ENCODE data around the gene PXN. TPM values are rescaled to one million over a fixed set of nuclear protein-coding genes. Genes with fewer than 3 reads are reported as not detected.
"Not testable (repeated sequence)": the region's sequence is repeated elsewhere in the genome, so short reads cannot be mapped to it uniquely, and the experiment has no call there.

Gene PXN
- total RNA-seq, 1 donor from 2014 or later, result 279 TPM

DNA sequence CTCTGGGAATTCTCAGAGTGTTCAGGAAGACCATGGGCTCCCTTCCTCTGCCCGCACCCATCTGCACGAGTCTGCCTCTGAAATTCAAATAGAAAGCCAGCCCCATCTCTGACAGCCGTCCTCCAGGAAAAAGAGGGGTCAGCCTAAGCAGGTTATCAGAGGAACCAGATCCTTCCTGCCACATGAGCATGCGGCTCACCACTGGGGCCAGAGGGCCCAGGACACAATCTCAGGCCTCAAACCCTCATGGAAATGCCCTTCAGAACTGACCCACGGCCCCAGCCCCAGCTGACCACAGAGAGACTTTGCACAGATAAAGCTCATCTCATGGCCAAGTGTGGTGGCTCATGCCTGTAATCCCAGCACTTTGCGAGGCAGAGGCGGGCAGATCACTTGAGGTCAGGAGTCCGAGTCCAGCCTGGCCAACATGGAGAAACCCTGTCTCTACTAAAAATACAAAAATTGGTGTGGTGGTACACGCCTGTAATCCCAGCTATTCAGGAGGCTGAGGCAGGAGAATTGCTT is 23.2 kb downstream of the PXN start:
- DNase-seq (ENCODE audit: extremely low read depth, low read depth, low spot score), result no peak

DNA sequence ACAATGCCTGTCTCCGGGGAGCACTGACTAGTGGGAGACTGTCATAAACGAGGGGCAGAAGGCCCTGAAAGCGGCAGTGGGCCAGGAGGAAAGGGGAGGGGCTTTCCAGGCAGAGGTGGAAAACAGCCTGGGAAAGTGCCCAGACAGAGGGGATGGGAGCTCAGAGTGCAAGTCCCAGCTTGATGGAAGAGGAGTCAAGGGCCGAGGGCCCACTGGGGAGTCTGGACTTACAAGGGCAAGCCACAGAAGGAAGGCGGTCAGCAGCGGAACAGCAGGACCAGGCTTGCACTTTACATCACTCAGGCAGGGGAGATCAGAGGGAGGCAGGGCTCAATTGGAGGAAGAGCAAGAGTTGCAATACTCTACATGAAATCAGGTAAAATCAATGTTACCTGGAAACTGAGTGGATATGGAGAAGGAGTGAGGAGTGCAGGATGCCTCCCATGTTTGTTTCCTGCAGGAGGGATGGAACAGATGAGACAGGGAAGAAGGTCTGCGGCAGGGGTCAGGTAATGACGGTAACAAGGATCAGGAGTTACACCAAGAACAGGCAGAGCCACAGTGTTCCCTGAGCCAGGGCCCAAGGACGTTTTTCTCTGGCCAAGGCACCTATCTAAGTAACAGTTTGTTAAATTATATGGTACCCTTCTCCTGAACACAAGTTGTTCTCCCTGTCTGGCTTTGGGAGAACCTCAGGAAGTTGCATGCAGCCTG is 23.8 kb downstream of the PXN start:
- DNase-seq (ENCODE audit: extremely low read depth, low read depth, low spot score), result no peak

GRCh38 chr12:120240495-120240833 is 25.1 kb downstream of the PXN start:
- no peak for DNase-seq (ENCODE audit: extremely low read depth, low read depth, low spot score)

DNA sequence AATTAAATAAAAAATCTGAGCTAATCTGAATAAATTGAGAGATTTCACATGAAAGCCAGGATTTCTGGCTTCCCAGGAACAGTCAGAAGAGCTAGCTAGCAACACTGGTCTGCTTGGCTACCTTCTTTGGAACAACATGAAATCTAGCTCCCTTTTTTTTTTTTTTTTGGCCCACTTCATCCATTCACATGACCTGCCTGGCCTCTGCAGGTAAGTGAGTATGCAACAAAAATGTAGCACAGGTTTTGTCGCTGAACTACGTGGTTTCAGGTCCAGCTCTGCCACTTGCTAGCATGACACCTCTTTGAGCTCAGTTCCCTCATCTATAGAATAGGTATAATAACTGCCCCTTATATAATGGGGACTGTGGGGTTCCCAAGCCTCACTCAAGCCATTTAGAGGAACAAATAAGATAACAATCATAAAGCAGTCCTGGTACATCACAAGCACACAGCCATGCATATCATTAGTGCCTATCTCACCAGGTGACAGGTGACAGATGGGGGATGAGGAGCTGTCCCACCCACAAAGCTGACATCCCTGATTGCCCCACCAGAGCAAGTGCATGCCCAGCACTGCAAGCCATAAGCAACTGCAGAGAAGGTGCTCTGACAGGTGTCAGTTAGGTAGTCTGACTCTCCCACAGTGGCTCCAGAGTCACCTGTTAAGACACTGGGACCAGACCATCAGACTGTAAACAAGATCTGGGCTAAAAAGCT is 25.6 kb downstream of the PXN start:
- no peak for DNase-seq (ENCODE audit: extremely low read depth, low read depth, low spot score)

- no peak for DNase-seq (ENCODE audit: extremely low read depth, low read depth, low spot score)
Measured at GRCh38 chr12:120238839-120239445, 26.6 kb downstream of the PXN start.

- no peak for DNase-seq (ENCODE audit: extremely low read depth, low read depth, low spot score)
Measured at GRCh38 chr12:120238217-120238616, 27.3 kb downstream of the PXN start.

DNA sequence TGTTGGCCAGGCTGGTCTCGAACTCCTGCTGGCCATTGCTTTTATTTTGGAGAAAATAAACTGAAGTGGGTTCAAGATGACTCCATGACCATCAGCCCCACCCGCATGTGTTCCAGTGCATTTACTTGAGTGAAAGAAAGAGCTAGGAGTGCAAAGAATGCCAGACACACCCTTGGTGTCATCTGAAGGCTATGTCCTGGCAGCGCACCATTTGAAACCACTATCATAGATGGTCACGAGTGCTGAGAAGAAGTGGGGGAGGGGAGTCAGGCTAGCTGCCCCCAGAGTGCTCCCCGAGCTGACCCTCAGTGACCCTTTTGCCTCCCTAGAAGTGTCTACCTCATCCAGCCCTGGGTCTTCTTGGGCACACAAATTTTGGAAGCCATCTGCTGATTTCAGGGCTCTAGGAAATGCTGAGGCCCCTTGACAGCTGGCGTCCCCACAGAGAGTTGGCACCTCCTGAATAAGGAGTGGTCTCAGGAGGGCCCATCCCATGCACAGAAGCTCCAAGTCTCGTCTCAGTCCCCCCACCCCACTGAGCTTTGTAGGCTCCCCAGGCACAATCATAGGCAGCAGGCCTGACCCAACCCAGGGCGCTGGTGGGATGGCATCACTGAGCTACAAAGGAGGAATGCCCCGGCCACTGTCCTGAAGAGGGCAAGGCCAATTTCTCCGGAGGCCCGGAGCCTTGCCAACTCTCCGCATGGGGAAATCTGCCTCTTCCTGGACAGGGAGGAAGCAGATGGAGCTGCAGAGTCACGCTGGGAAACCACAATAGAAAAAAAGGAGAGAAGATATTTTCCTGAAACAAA is 28.0 kb downstream of the PXN start:
- DNase-seq (ENCODE audit: extremely low read depth, low read depth, low spot score), result no peak

- DNase-seq (ENCODE audit: extremely low read depth, low read depth, low spot score), result not testable (repeated sequence)
Measured at GRCh38 chr12:120236809-120237208, 28.7 kb downstream of the PXN start.

GRCh38 chr12:120235369-120236323 is 29.9 kb downstream of the PXN start:
- no peak for DNase-seq (ENCODE audit: extremely low read depth, low read depth, low spot score)

GRCh38 chr12:120234643-120235368 is 30.7 kb downstream of the PXN start:
- DNase-seq (ENCODE audit: extremely low read depth, low read depth, low spot score), result no peak

DNA sequence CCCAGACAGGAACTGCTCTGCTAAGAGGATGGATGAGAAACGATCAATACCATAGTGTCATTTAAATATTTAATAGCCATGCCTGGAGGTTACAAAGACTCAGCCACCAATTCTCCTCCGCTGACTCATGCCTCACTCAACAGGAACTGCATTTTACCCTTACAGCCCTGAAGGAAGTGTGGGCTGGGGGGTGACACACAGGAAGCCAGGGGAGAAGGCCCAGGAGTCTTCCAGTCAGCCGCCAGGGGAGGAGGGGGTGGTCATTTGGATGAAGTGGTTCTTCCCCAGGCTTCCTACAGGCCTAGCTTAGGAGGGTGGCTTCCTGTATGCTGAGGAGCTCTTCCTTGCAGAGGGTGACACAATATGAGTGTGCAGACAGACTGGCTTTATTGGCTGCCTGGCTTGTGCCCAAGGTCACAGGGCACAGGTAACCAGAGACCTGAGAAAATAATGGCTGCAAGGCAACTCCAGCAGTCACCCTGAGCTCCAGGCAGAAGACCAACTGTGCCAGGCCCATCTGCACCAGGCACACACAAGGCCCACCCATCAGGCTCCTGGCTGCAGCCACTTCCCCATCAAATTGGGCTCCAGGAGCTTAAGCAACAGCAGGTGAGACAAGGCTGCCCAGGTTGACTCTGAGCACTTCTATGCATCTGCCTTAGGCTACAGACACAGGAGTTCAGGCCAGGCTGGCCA is 34.1 kb downstream of the PXN start:
- peak; percentile 80 for DNase-seq (ENCODE audit: extremely low read depth, low read depth, low spot score)

- no peak for DNase-seq (ENCODE audit: extremely low read depth, low read depth, low spot score)
Measured at GRCh38 chr12:120230974-120231315, 34.6 kb downstream of the PXN start.

DNA sequence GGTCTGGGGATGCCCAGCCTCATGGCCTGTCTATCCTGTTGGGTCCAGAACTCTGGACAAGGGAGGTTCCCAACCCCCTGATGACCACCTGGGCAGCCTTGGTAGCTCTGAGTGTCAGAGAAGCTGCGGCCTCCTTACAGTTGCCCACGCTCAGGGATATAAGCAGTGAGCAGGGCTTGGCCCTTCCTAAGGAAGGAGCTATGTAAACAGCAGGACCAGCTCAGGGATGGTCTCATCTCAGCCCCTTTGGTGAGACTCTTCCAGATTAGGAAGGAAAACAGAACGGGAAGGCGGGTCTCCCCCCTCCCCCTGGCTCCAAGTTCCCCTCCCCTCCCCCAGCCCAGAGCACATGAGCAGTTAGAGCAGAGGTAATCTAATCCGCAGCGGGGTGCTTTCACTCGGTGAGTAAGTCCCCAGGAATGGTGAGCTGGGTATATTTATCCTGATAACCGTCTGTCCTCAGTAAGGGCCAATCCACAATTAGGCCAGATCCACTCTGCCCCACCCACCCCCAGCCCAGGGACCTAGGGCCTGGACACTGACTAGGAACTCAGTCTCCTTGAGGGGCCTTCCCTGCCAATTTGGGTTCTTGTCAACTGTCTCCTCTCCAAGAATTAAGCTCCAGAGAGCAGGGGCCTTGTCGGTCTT is 35.1 kb downstream of the PXN start:
- DNase-seq (ENCODE audit: extremely low read depth, low read depth, low spot score), result no peak

GRCh38 chr12:120229487-120230325 is 35.8 kb downstream of the PXN start:
- DNase-seq (ENCODE audit: extremely low read depth, low read depth, low spot score), result no peak

GRCh38 chr12:120229071-120229486 is 36.5 kb downstream of the PXN start:
- DNase-seq (ENCODE audit: extremely low read depth, low read depth, low spot score), result no peak

GRCh38 chr12:120228291-120229070 is 37.0 kb downstream of the PXN start:
- no peak for DNase-seq (ENCODE audit: extremely low read depth, low read depth, low spot score)

GRCh38 chr12:120228041-120228290 is 37.6 kb downstream of the PXN start:
- no peak for DNase-seq (ENCODE audit: extremely low read depth, low read depth, low spot score)
